Esophagus squamous epithelium (tissue), 5 donors: Measurements from ENCODE around the gene RADIL. TPM values are rescaled to one million over a fixed set of nuclear protein-coding genes. Genes with fewer than 3 reads are reported as not detected.
A peak's percentile ranks its signal among the peaks of the same experiment; 100 is the strongest.

ENCODE experiments used
- DNase-seq: peaks from one replicate; lab custom pipeline; 2025; lab: John Stamatoyannopoulos, UW
- H3K27ac ChIP-seq, 4 donors: fragments of 200-600 bp; sonication (generic); one replicate each; pipeline ENCODE4 v1.5.1; 2016 to 2019; ENCODE audit warnings: mild to moderate bottlenecking in 1 of 4
- H3K27me3 ChIP-seq, 4 donors: fragments of 200-600 bp; sonication (generic); 1 replicate in 3 of 4; 2 replicates in 1 of 4; pipeline versions ENCODE4 v1.5.1 to v1.6.0; 2017 to 2021; ENCODE audit warnings: antibody characterized with exemption in 1 of 4
- H3K36me3 ChIP-seq, 3 donors: fragments of 200-600 bp; sonication (generic); one replicate each; pipeline ENCODE4 v1.5.1; 2016 to 2019
- H3K4me1 ChIP-seq, 3 donors: fragments of 200-600 bp; sonication (generic); one replicate each; pipeline ENCODE4 v1.5.1; 2017 to 2019
- H3K4me3 ChIP-seq, 4 donors: fragments of 200-600 bp; sonication (generic); 1 replicate in 3 of 4; 2 replicates in 1 of 4; pipeline ENCODE4 v1.5.1; 2016 to 2019; ENCODE audit warnings: mild to moderate bottlenecking in 2 of 4, moderate library complexity in 1 of 4
- H3K9me3 ChIP-seq, 3 donors: fragments of 200-600 bp; sonication (generic); one replicate each; pipeline ENCODE4 v1.5.1; 2016 to 2019
- POLR2A ChIP-seq, 4 donors: fragments of 450-650 bp; IDR thresholded peaks; one replicate each; pipeline ENCODE4 v1.6.1; 2017; ENCODE audit warnings: antibody characterized with exemption in 4 of 4, mild to moderate bottlenecking in 4 of 4, moderate library complexity in 3 of 4
- WGBS, 2 donors: methylation state at CpG; one replicate each; pipeline ENCODE4 v1.1.5; 2018; 5-methylcytosine and 5-hydroxymethylcytosine counted together
- intact Hi-C: fragments of 100-400 bp; cut with DNase I; formaldehyde crosslinking; loops from one replicate; pipeline ENCODE4 v1.15.0; 2022
- total RNA-seq, 4 donors: library from RNA; depleted of rRNA; stranded (reverse); fragments of >200 nt; gene quantifications; one replicate each; pipeline ENCODE4 v1.1.0, GENCODE V29; 2016
- TF ChIP-seq, protein P1 (sequence below), 6 experiments: fragments of 450-650 bp in 4 of 6; fragments of 200-600 bp in 2 of 6; sonication (generic) in 2 of 6; IDR thresholded peaks; one replicate each; pipeline ENCODE4 v1.5.1; 2016 to 2019; ENCODE audit warnings: antibody characterized with exemption in 6 of 6, mild to moderate bottlenecking in 4 of 6, moderate library complexity in 4 of 6
- donor health status: DM: yes; HTN: yes; CAD: no.

The RADIL gene
- total RNA-seq, 4 donors from 2014 or later: 0.35 to 3.1 (median 1.8) TPM; not detected in 1

GRCh38 chr7:4820405-4820966 lies 63.0 kb downstream of the RADIL start:
- Histone ChIP-seq H3K27me3 (peaks cover 0 to 23% (median 0%) of the 10 kb centered on the region in 4 donors), H3K36me3 (no peaks in the 10 kb centered on the region), H3K27ac (peak overlapping the region in 3 of 4 donors; percentile 16 to 34 (median 22)), H3K4me3 (no peak overlapping the region), H3K9me3 (no peaks in the 10 kb centered on the region), H3K4me1 (peaks cover 0 to 7% (median 0%) of the 10 kb centered on the region in 3 donors)
- TF ChIP-seq, protein P1, sequence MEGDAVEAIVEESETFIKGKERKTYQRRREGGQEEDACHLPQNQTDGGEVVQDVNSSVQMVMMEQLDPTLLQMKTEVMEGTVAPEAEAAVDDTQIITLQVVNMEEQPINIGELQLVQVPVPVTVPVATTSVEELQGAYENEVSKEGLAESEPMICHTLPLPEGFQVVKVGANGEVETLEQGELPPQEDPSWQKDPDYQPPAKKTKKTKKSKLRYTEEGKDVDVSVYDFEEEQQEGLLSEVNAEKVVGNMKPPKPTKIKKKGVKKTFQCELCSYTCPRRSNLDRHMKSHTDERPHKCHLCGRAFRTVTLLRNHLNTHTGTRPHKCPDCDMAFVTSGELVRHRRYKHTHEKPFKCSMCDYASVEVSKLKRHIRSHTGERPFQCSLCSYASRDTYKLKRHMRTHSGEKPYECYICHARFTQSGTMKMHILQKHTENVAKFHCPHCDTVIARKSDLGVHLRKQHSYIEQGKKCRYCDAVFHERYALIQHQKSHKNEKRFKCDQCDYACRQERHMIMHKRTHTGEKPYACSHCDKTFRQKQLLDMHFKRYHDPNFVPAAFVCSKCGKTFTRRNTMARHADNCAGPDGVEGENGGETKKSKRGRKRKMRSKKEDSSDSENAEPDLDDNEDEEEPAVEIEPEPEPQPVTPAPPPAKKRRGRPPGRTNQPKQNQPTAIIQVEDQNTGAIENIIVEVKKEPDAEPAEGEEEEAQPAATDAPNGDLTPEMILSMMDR (IDR thresholded peaks at IDR 0.05): no peak
- TF ChIP-seq POLR2A (IDR thresholded peaks at IDR 0.05): no peak
- intact Hi-C loops: no loop called here
- no peak for DNase-seq
- WGBS, 2 donors: 73 to 80% methylated on average over 3 to 5 of the region's 19 CpGs

DNA sequence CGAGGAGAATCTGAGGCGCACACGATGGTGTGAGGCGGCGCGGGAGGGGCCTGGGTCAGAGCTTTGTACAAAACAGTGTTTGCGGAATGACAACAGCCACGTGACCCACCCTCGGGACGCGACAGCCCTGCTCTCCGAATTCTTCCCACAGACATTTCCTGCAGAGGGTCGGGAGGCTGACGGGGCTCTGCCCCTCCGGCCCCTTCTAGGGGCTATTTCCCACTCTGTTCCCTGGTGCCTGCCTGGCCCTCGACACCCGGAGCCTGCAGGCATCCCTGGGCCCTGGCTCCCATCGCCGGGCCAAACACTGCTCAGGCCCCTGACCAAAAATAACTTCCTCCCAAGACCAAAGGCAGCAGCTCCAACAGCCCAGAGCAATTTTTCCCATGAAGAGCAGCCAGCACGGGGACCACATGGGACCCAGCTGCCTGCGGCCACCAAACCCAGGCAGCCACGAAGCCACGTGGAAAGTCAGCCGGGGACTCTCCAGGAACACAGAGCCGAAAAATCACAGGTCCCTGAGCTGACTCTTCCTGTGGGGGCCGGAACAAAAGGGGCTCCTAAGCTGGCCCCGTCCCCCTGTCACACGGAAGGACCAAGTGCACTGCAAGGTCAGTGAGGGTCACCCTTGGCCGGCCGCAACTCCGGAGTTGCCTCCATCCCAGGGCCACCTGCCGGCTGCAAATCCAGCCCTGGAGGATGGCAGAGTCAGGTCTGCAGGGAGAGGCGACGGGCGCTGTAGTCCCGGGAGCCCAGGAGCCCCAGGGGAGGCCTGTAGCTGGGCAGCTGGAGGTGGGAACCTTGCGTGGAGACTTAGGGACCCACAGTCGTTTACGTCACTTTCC lies 63.7 kb downstream of the RADIL start:
- 53 to 80% methylated on average over 6 to 10 of the region's 39 CpGs for WGBS, 2 donors
- Histone ChIP-seq H3K4me3 (no peak overlapping the region), H3K36me3 (no peaks in the 10 kb centered on the region), H3K9me3 (no peaks in the 10 kb centered on the region), H3K27ac (peak overlapping the region in 3 of 4 donors; percentile 16 to 34 (median 22)), H3K4me1 (peaks cover 0 to 7% (median 0%) of the 10 kb centered on the region in 3 donors), H3K27me3 (peaks cover 0 to 26% (median 0%) of the 10 kb centered on the region in 4 donors)
- intact Hi-C loops: no loop called here
- no peak for TF ChIP-seq POLR2A (IDR thresholded peaks at IDR 0.05)
- TF ChIP-seq, protein P1 (IDR thresholded peaks at IDR 0.05): no peak
- DNase-seq: no peak

DNA sequence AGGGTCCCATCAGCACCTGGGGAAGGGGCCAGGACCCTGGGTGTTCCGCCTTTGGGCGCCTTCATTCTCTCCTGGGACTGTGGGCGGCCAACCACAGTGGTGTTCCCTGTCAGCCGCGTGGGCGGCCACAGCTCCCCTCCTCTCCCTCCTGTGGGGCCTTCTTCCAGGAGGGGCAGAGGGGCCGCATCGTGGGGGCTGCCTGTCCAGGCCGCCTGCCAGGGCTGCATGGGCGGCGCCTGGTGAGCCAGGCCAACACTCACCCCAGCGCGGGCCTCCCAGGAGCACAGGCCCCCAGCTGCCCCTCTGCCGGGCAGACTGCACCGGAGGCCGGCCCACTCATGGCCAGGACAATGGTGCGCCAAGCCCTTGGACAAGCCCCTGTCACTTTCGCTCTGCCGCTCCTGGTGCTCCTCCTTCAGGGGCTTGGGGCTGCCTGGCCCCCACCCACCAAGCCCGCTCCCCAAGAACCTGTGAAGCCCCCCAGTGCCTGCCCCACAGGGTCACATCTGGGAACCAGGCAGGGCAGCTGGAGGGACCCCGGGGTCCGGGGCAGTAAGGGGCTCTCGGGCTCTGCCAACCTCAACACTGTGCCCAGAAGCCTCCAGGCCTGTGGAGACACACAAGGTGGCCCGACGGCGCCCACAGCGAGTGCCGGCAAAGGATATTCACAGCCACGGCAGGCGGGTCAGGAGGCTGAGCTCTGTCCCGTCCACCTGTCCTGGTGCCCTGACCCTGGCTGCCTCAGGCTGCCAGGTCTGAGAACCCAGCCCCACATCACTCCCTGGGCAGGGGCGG lies 65.3 kb downstream of the RADIL start:
- no peak for DNase-seq
- no peaks in the 10 kb centered on the region for H3K36me3 ChIP-seq
- intact Hi-C loops: no loop called here
- WGBS, 2 donors: no CpG with 5 or more reads among the region's 32 CpGs
- peaks cover 0 to 7% (median 0%) of the 10 kb centered on the region in 3 donors for H3K4me1 ChIP-seq
- H3K9me3 ChIP-seq: no peaks in the 10 kb centered on the region
- H3K27me3 ChIP-seq: peaks cover 0 to 34% (median 0%) of the 10 kb centered on the region in 4 donors
- TF ChIP-seq, protein P1 (IDR thresholded peaks at IDR 0.05): no peak
- TF ChIP-seq POLR2A (IDR thresholded peaks at IDR 0.05): no peak
- H3K27ac ChIP-seq: no peak overlapping the region
- no peak overlapping the region for H3K4me3 ChIP-seq

GRCh38 chr7:4817178-4817901 lies 66.2 kb downstream of the RADIL start:
- peaks cover 0 to 34% (median 0%) of the 10 kb centered on the region in 4 donors for H3K27me3 ChIP-seq
- H3K36me3 ChIP-seq: no peaks in the 10 kb centered on the region
- H3K4me1 ChIP-seq: peaks cover 0 to 7% (median 0%) of the 10 kb centered on the region in 3 donors
- no peaks in the 10 kb centered on the region for H3K9me3 ChIP-seq
- TF ChIP-seq POLR2A (IDR thresholded peaks at IDR 0.05): no peak
- TF ChIP-seq, protein P1 (IDR thresholded peaks at IDR 0.05): no peak
- intact Hi-C loops: no loop called here
- no peak overlapping the region for H3K27ac ChIP-seq
- H3K4me3 ChIP-seq: no peak overlapping the region
- WGBS, 2 donors: 83 to 87% methylated on average over 6 to 7 of the region's 38 CpGs
- no peak for DNase-seq
